Stimulated activated CD4-positive, alpha-beta T cell treated with anti-CD3 and anti-CD28 coated beads, TNF-alpha, amount 100 ng/mL, for 48 hours (primary cell): ENCODE data around the gene MGAT5.

ENCODE experiments used
- DNase-seq, 3 donors: peaks; one replicate each; pipeline ENCODE4 v3.0.0-alpha.2; 2020; ENCODE audit warnings: low read depth in 3 of 3

The MGAT5 gene, protein sequence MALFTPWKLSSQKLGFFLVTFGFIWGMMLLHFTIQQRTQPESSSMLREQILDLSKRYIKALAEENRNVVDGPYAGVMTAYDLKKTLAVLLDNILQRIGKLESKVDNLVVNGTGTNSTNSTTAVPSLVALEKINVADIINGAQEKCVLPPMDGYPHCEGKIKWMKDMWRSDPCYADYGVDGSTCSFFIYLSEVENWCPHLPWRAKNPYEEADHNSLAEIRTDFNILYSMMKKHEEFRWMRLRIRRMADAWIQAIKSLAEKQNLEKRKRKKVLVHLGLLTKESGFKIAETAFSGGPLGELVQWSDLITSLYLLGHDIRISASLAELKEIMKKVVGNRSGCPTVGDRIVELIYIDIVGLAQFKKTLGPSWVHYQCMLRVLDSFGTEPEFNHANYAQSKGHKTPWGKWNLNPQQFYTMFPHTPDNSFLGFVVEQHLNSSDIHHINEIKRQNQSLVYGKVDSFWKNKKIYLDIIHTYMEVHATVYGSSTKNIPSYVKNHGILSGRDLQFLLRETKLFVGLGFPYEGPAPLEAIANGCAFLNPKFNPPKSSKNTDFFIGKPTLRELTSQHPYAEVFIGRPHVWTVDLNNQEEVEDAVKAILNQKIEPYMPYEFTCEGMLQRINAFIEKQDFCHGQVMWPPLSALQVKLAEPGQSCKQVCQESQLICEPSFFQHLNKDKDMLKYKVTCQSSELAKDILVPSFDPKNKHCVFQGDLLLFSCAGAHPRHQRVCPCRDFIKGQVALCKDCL

DNA sequence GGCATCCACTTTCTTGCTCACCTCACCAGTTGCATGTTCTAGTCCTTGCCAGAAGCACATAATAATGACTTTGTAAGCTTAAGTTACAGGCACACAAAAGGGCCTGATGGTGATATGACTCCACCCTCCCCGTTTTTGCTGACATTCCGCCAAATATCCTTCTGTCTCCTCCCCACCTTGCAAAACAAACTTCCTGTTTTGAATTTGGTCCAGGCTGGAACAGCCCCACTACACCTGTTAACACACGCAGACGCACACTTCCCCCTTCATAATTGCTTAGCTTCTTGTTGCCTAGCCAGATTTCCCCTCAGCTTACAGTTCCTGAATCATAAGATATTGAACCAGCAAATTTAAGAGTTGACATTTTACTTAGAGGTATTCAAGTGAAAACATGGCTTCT lies at the start of gene MGAT5:
Gene MGAT5 (plus strand): TSS at position 269 of the 400 bp plus-strand sequence. CDS start 332 bp downstream, outside the sequence.
- DNase-seq = no peak

DNA sequence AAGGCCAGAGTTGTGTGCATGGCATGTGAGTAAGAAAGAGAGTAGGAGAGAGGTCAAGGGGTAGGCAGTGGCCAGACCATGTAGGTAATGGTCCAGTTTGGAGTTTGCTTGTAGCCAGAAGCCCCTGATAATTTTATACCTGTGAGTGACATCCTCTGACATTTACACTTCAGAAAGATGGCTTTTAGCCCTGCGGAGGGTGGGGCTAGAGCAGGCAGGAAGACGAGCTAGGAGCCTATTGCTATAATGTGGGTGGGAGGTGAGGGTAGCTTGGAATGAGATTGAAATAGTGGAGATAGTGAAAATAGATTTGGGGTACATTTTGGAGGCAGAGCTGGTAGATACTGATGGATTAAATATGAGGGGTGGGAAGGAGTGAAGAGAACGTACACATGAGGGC lies 48.8 kb upstream of the MGAT5 start:
- no peak for DNase-seq

DNA sequence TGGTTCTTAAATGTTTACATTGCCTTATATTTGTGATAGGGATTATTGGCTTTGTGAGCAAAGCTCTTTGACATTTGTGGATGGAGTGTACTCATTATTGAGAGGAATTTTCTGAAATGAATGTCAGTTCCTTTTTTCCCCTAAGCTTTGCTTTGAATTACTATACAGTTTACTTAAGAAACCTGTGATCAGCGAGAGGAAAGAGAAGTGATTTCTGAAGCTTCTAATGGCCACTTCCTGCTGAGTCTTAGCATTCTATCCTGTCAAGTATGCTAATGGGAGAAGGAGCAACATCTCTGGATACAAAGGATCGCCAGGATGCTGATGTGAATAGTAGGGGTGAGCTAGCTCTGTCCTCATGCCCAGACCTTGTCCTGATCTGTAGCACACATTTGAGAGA lies 47.8 kb upstream of the MGAT5 start:
- no peak for DNase-seq

DNA sequence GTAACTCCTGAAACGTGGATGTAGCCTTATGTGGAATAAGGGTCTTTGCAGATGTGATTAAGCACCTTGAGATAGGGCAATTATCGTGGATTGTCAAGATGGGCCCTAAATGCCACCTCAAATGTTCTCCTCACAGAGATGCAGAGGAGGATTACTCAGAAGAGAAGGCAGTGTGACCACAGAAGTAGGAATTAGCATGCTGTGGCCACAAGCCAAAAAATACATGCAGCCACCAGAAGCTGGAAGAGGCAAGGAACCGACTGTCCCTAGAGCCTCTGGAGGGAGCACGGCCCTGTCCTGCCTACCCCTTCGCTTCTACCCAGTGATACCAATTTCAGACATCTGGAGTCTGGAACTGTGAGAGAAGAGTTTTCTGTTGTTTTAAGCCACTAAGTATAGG lies 47.3 kb upstream of the MGAT5 start:
- DNase-seq = no peak

DNA sequence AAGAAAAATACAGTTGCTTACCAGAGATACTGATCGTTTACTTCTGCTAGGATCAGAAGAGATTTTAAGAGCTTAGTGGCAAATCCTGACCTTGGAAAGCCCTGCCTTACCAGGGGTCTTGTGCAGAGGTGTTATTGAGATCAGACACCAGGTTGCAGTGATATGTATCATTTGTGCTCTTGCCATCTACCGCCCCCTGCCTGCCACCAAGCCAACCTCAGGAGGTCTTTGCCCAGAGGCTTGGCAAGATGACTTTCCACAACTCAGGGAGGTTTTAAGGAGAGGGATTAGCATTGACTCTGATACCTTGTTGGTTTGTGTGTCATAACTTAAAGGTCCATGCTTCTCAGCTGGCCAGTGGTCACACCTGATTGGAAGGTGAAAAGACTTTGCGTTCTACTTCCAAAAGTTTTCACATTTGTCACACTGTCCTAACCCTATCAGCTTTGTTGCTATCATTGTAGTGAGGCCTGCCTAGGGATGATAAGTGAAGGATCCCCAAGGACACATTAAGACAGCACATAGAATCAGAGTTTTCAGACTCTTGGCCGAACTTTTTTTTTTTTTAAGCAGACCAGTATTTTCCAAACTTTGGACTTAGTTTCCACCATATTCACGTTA lies 46.2 kb upstream of the MGAT5 start:
- DNase-seq = peak in 2 of 3 donors; percentile 23 to 43

DNA sequence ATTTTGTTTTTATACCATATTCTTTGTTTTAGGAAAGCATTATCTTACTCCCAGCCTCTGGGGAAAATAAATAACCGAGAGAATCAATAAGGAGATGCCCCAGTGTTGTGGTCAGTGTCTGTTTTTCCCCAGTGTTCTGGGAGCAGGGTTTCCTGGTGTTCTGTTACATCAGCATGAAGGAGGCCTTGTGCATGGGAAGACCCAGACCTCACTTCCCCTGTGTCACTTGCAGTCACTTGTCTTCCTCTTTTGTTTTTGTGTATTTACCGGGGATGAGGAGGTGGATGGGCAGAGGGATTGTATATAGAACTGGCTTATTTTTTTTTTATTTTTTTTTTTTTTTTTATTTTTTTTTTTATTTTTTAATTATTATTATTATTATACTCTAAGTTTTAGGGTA lies 45.0 kb upstream of the MGAT5 start:
- no peak for DNase-seq

DNA sequence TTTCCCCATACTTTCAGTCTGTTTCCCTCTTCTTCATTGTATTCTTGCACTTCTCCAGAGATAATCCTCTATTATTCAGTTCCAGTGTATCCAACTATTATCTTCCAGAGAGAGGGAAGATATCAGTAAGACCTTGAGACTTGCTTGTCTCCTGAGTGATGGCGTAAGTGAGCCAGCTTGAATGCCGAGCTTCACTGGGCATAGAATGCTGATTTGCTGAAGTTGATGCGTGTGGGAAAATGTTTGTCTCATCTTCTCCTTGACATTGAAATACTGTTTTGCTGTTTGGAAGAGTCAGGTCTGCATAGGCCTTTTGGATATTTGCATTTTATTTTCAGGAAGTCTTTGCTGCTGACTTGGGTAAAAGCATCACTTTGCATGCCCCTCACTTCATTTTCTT lies 41.1 kb upstream of the MGAT5 start:
- no peak for DNase-seq

DNA sequence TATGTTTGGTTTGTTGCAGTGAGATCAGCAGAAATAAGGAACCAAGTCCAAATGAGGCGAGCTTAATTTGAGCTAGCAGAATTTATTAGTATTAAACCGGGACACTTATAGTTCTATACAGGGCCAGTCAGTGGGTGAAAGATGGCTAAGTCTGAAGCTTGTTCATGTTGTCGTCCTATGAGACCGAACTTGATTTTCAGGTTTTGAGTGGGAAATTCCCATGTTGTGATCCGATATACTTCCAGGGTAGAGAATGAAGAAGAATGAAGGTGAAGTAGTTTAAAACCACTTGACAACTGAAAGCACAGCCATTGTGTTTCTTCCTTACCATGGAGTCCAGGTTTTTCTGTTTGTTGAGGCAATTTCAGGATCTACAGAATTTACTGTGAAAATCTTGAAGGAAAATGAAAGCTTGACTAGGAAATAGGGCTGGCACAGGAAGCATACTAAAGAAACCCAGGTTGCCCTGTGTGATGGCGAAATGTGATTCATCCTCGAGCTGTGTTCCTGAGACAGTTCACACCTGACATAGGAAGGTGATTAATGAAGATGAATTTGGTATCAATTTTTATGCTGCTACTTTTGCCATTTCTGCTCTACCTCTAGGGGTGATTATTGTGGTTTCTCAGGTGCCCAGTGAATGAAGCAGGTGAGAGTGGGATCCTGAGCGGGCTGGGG lies 37.6 kb upstream of the MGAT5 start:
- no peak for DNase-seq

DNA sequence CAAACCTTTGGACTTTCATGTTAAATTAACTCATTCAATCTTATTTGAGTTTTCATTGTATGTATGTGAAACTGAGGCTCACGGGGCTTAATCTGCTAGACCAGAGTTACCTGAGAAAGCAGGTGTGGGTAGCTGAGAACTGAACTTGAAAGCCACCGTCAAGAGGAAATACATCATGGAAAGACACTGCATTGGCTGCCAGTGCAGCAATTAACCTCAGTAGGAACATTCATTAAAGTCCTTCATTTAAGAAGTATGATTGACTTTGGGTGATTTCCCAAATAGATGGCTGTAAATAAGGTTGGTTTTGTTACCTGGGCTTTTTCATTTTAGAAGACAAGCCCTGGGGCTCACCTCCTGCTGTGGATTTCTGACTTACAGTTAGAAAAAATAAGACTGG lies 36.5 kb upstream of the MGAT5 start:
- DNase-seq = no peak

DNA sequence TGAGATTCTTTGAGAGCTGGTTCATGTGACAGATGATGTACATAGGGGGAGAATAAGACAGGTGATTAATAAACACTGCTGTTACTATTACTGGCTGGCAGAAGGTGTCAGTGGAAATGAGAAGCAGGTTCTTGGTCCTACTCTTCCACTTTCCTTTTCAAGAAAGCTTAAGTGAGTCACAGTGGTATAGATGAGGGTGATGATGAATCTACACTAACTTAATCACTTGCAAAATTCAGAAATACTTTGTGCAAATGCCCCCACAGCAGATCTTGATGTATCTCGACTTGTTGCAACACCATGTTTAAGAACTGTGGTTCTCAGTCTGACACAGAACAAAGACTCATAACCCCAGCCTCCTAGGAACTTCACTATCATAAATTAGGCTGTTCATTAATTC lies 35.9 kb upstream of the MGAT5 start:
- peak in 1 of 3 donors; percentile 26 for DNase-seq

DNA sequence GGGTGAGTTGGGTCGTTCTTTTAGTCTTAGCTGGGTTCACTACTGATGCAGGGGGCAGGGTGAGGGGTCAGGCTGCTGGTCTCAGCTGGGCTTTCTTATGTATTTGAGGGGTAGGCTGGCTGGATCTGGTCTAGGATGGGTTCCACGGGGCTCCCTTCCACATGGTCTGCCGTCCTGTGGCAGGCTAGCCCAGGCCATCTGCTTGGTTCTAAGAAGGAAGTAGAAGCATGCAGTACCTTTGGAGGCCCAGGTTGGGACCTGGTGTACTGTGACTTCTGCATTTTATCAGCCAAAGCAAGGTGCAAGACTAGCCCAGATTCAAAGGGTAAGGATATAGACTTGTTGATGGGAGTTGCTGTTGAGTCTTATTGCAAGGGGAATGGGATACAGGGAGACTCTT lies 35.5 kb upstream of the MGAT5 start:
- DNase-seq = no peak

DNA sequence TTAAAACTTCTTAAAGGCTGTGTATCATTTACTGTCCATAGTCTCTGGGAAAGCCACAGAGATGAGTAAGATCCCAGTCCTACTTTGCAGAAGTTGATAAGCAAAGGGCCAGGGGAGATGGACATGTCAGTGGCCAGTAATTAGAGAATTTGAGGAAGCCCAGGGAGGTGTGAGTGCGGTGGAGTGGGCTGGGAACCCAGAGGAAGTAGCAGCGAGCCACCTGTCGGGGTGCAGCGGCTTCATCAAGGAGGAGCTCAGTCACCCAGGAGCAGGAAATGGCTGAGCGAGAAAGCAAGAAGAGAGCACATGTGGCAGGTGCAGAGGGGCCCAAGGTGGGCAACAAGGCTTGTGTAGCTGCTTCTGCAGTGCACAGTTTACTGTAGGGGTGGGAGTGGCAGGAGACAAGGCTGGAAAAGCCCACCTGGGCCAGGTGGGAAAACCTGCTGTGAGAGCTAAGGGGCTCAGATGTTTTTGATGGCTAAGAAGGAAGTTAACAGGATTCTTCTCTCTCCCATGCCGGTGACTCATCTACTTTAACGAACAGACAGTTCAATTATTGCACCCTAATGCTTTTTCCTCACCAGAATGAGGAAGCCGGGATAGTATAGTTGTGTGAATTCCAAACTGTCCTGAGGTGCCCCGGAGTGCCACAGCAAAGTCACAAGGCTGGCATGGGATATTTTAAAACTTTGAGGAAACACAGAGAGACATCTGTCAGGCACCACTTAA lies 34.8 kb upstream of the MGAT5 start:
- DNase-seq = no peak

DNA sequence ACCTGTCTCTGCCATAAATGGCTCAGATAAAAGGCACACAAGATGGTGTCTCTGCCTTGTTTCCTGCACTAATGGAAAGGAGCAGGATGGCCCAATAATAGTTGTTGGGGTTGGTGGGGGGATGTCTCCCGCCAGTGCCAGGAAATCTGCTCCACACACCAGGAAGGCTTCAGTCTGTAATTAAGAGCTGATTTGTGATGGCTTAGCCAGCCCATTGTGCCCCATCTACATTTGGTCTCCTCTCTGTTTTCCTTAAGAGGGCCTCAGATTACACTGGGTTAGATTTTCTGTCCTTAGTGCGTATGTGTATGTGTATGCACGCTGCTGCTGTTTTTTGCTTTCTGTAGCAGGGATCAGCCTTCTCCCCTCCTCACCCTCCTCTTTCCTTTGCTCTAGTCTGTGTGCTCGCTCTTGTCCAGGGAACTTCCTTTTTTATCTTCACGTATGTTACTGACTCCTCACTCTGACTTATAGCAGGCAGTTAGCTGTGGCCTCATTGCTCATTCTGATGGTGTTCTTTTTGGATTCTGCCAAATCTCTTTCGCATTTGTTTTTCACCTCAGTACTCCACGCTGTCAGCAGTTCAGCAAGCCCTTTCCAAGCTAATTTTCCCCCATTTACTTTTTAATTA lies 33.4 kb upstream of the MGAT5 start:
- DNase-seq = no peak

DNA sequence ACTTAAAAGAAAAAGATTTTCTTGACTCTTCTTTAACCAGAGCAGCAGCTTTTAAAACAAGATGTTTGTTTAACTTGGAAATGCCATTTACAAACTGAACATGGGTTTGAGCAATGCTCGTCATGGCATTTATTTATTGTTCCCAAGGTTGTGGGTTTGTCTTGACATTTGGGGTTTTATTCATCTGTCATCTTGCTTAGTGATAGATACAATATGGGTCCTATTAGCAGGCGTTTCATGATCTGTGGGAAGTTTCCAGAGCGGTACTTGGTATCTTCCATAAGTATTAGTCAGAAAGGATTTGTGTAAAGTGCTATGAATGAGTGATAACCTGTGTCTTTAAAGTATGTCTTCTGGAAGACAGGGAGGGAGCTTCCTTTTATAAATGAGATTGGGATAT lies 29.9 kb upstream of the MGAT5 start:
- DNase-seq = no peak

DNA sequence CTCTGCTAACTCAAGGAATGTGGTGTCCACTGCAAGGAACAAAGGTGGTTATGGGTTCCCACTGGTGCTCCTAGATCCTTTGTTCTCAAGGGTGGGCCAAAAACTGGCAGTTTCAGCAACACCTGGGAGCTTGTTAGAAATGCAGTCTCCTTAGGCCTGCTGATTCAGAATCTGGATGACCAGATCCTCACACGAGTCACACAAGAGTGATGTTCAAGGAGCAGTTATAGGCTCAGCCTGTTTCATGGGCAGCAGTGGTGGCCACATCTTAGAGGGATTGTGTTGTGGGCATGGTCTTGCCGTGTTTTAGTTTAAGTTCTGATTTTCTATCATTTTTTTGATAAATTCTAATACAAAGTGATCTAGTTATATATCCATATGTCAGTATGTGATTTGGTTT lies 28.7 kb upstream of the MGAT5 start:
- no peak for DNase-seq

DNA sequence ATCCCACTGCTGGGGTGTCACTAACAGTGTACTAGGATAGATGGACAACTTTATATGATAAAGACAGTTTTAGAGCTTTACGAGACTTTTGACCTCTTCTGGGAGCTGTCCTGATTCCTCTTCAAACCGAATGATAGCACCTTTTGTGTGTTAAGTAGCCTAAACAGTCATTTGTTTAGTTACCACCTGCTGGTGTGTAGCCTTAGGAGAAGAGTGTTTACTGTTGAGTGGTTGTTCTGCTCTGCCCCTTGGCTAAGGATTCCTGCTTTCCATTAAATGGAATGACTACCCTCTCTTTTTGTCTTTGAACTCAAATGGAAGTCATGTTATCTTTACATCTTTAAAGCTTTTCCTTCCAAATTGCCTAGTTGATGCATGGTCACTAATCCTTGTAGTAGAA lies 28.0 kb upstream of the MGAT5 start:
- DNase-seq = no peak

DNA sequence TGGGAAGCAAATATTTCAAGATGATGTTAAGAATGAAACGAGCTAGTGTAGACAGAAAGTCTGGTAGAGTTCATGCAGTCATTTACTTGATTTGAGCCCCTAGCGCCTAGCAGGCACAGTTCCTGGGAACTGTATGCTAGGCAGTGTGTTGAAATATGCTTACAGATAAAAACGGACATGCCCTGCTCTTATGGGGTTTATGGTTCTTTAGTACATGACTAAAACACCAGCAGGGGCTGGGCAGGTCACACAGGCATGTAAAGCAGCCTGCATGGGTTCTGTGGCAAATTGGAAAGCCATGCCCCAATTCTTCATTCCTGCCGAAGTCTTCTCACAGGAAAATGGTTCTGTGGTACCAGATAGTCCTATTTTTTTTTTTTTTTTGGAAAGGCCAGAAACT lies 27.3 kb upstream of the MGAT5 start:
- DNase-seq = no peak

DNA sequence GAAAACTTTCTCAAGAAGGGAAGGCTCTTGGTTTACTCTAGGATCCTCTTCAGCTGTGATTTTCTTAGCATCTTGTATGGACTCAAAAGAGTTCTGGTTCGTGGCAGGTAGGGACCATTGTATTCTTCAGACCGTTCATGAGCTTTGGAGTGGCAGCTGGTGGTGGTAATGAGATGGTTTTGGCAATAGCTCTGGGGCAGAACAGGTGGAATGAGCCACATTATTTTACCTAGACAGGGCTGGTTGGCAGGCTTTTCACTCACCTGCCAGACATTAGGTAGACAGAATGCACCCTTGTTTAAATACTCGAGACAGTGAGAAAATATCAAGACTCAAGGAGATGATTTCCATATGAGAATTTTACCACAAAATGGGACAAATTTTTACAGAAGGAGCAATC lies 26.2 kb upstream of the MGAT5 start:
- no peak for DNase-seq

DNA sequence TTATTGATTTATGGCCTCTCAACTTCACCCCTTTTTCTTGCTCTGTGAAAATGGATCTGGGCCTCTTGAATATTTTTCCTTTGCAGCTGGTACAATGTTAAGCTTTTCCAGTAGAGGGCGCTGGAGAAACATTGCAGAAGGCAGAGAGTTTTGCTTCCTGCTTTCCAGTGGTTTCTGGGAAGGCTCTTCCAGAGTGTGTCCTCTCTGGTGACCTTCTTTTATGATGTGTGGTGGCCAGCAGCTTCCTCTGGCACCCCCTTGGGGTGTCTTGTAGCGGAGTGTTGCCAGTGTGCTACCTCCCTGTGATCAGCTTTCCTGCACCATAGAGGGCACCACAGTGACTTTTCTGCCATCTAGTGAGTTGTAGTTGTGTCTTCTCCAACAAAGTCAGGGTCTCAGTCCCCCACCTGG lies 25.4 kb upstream of the MGAT5 start:
- DNase-seq = no peak

DNA sequence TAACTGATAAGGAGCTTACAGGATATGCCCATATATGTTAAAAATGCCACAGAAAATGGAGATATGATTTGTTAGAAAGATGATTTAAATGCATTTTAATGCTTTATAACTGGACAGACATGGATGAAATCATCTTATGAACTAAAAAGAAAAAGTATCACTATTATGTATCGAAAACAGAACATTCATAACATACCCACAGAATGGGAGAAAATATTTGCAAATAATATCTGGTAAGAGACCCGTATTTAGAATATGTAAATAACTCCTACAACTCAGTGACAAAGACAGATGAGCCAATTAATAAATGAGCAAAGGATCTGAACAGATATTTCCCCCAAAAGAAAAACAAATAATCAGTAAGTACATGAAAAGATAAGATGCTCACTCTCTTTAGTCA lies 24.3 kb upstream of the MGAT5 start:
- DNase-seq = no peak

DNA sequence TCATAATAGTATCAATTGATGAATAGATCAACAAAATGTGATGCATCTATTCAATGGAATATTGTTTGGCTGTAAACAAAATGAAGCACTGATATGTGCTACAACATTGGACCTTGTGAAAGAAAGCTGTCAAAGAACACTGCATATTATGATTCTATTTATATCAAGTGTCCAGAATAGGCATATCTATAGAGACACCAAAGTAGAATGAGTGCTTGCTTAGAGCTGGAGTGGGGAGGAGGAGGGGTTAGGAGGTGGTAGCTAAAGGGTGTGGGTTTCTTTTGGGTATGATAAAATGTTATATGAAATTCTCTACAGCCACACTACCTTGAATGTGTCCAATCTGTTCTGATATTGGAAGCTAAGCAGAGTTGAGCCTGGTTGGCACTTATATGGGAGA lies 23.0 kb upstream of the MGAT5 start:
- no peak for DNase-seq
